Limb (tissue), 2 donors: Measurements from ENCODE around the gene MIGA2.

Experiments
- DNase-seq, 2 donors: peaks; one replicate each; pipeline ENCODE4 v3.0.0-alpha.2; 2016; ENCODE audit errors: extremely low spot score in 2 of 2

MIGA2 gene

GRCh38 chr9:129071526-129072126 lies 35.2 kb downstream of the MIGA2 start:
- peak in 1 of 2 donors; percentile 31 for DNase-seq

GRCh38 chr9:129072171-129072570 lies 35.7 kb downstream of the MIGA2 start:
- no peak for DNase-seq

- no peak for DNase-seq
These were observed 37.0 kb downstream of the MIGA2 start for GRCh38 chr9:129073404-129073803.

- DNase-seq: no peak
These were observed 37.7 kb downstream of the MIGA2 start for GRCh38 chr9:129074106-129074505.

GRCh38 chr9:129075996-129076639 lies 39.7 kb downstream of the MIGA2 start:
- DNase-seq: peak in 1 of 2 donors; percentile 9

- no peak for DNase-seq
These were observed 40.2 kb downstream of the MIGA2 start for GRCh38 chr9:129076640-129077037.

GRCh38 chr9:129077236-129077635 lies 40.8 kb downstream of the MIGA2 start:
- no peak for DNase-seq

- DNase-seq: no peak
These were observed 42.5 kb downstream of the MIGA2 start for GRCh38 chr9:129078691-129079503.

- DNase-seq: no peak
These were observed 43.4 kb downstream of the MIGA2 start for GRCh38 chr9:129079829-129080228.

- no peak for DNase-seq
These were observed 43.8 kb downstream of the MIGA2 start for GRCh38 chr9:129080298-129080600.

- peak; percentile 99 for DNase-seq
These were observed 44.4 kb downstream of the MIGA2 start, which contains the start of gene DOLPP1 for GRCh38 chr9:129080601-129081387. Gene DOLPP1 (plus strand): TSS chr9:129081111. CDS start chr9:129081132, 21 bp downstream.

GRCh38 chr9:129081388-129081904 lies 45.0 kb downstream of the MIGA2 start:
- DNase-seq: no peak

- DNase-seq: no peak
These were observed 47.7 kb downstream of the MIGA2 start for GRCh38 chr9:129084087-129084486.

GRCh38 chr9:129089246-129089645 lies 52.8 kb downstream of the MIGA2 start:
- DNase-seq: no peak

GRCh38 chr9:129093602-129094386 lies 57.4 kb downstream of the MIGA2 start:
- no peak for DNase-seq

- DNase-seq: no peak
These were observed 58.2 kb downstream of the MIGA2 start for GRCh38 chr9:129094387-129095169.

GRCh38 chr9:129095170-129095667 lies 58.8 kb downstream of the MIGA2 start:
- DNase-seq: no peak

- no peak for DNase-seq
These were observed 59.5 kb downstream of the MIGA2 start for GRCh38 chr9:129095908-129096307.

GRCh38 chr9:129097671-129098306 lies 61.4 kb downstream of the MIGA2 start:
- no peak for DNase-seq
